ENCODE measurements around the gene SLF2. TPM values are rescaled to one million over a fixed set of nuclear protein-coding genes. Genes with fewer than 3 reads are reported as not detected.
A peak's percentile ranks its signal among the peaks of the same experiment; 100 is the strongest.

Gene SLF2
- total and polyA plus RNA-seq, 2 of the 13 experiments (the other 11 are each of a cell fraction or from before 2014, with no cell fraction given), result 12.2 to 48.1 TPM

- TF ChIP-seq TRIM24 (CRISPR knock-in tag; IDR thresholded peaks at IDR 0.05) (no peak), ZNF652 (CRISPR knock-in tag; IDR thresholded peaks at IDR 0.05; ENCODE audit: borderline replicate concordance, low read depth) (no peak), ZNF20 (CRISPR knock-in tag; IDR thresholded peaks at IDR 0.05) (peak; percentile 33; the same call in 1 of the 2 replicates), AKNA (CRISPR knock-in tag; IDR thresholded peaks at IDR 0.05; ENCODE audit: borderline replicate concordance) (no peak), EEA1 (CRISPR knock-in tag; IDR thresholded peaks at IDR 0.05; ENCODE audit: borderline replicate concordance) (0 out of 2 replicates have a peak, but pooled peaks have one; percentile 45), RXRB (CRISPR knock-in tag; IDR thresholded peaks at IDR 0.05; ENCODE audit: borderline replicate concordance) (0 out of 2 replicates have a peak, but pooled peaks have one; percentile 1), CHCHD3 (CRISPR knock-in tag; IDR thresholded peaks at IDR 0.05) (no peak), BRCA1 (CRISPR knock-in tag; IDR thresholded peaks at IDR 0.05) (peak; percentile 84), ZNF770 (CRISPR knock-in tag; IDR thresholded peaks at IDR 0.05) (0 out of 2 replicates have a peak, but pooled peaks have one; percentile 22), SIX4 (CRISPR knock-in tag; IDR thresholded peaks at IDR 0.05) (peak; percentile 6; the same call in 1 of the 2 replicates), SOX6 (IDR thresholded peaks at IDR 0.05) (no peak), SOX6 (CRISPR knock-in tag; IDR thresholded peaks at IDR 0.05) (peak; percentile 36), GTF2F1 (IDR thresholded peaks at IDR 0.05; ENCODE audit: low read length) (no peak), FUBP1 (CRISPR knock-in tag; IDR thresholded peaks at IDR 0.05; ENCODE audit: borderline replicate concordance) (0 out of 2 replicates have a peak, but pooled peaks have one; percentile 55), JUN (CRISPR knock-in tag; IDR thresholded peaks at IDR 0.05) (peak; percentile 45; the same call in 1 of the 2 replicates), RNF2 (conservative IDR thresholded peaks at IDR 0.05; ENCODE audit: low read depth) (peak; percentile 85), MZF1 (CRISPR knock-in tag; IDR thresholded peaks at IDR 0.05; ENCODE audit: borderline replicate concordance) (0 out of 2 replicates have a peak, but pooled peaks have one; percentile 92), PBX3 (CRISPR knock-in tag; IDR thresholded peaks at IDR 0.05; ENCODE audit: borderline replicate concordance) (no peak), HNRNPK (IDR thresholded peaks at IDR 0.05; ENCODE audit: low read depth, low read length, poor library complexity, severe bottlenecking) (peak; percentile 47)
These were observed 74.4 kb downstream of the SLF2 start, which contains the start of the genes MRPL43 and TWNK (continued) for GRCh38 chr10:100986952-100987684.

All from HepG2 (cell line).